HTR-8/SVneo (cell line): ENCODE data around the gene MAML2.

Experiments used
- DNase-seq: peaks from one replicate; pipeline ENCODE4 v3.0.0; 2011; ENCODE audit warnings: low spot score, mixed read lengths; ENCODE audit not compliant: insufficient read length
- FAIRE-seq: peaks from 2 replicates; lab custom pipeline; 2011; peaks lifted over from hg19 to GRCh38; lab: Jason Lieb, UNC

The MAML2 gene

GRCh38 chr11:96114178-96115064 is 228.6 kb downstream of the MAML2 start:
- FAIRE-seq (no peak), DNase-seq (no peak)

GRCh38 chr11:96113193-96113681 is 229.8 kb downstream of the MAML2 start:
- FAIRE-seq (no peak), DNase-seq (no peak)

GRCh38 chr11:96112192-96113128 is 230.5 kb downstream of the MAML2 start:
- FAIRE-seq = no peak
- no peak for DNase-seq

GRCh38 chr11:96111308-96111707 is 231.7 kb downstream of the MAML2 start:
- FAIRE-seq = peak; percentile 51
- DNase-seq = no peak

- no peak for DNase-seq
- no peak for FAIRE-seq
These were observed 232.7 kb downstream of the MAML2 start for GRCh38 chr11:96110302-96110701.

GRCh38 chr11:96109331-96110030 is 233.5 kb downstream of the MAML2 start:
- peak; percentile 4 for FAIRE-seq
- DNase-seq = no peak

GRCh38 chr11:96107143-96107824 is 235.7 kb downstream of the MAML2 start:
- DNase-seq = no peak
- no peak for FAIRE-seq

- FAIRE-seq (no peak), DNase-seq (no peak)
These were observed 236.3 kb downstream of the MAML2 start for GRCh38 chr11:96106645-96107044.

- FAIRE-seq = no peak
- DNase-seq = no peak
These were observed 237.1 kb downstream of the MAML2 start for GRCh38 chr11:96105944-96106343.

GRCh38 chr11:96105197-96105895 is 237.6 kb downstream of the MAML2 start:
- FAIRE-seq (no peak), DNase-seq (no peak)

GRCh38 chr11:96104496-96104895 is 238.5 kb downstream of the MAML2 start:
- no peak for FAIRE-seq
- DNase-seq = no peak

- no peak for FAIRE-seq
- DNase-seq = no peak
These were observed 239.3 kb downstream of the MAML2 start for GRCh38 chr11:96103721-96104120.

GRCh38 chr11:96103102-96103501 is 239.9 kb downstream of the MAML2 start:
- FAIRE-seq = no peak
- no peak for DNase-seq

GRCh38 chr11:96102664-96103078 is 240.3 kb downstream of the MAML2 start:
- FAIRE-seq = no peak
- DNase-seq = peak; percentile 35

GRCh38 chr11:96101146-96101545 is 241.8 kb downstream of the MAML2 start:
- FAIRE-seq (no peak), DNase-seq (no peak)

- FAIRE-seq (no peak), DNase-seq (no peak)
These were observed 244.3 kb downstream of the MAML2 start for GRCh38 chr11:96098511-96099241.

- peak; percentile 72 for FAIRE-seq
- no peak for DNase-seq
These were observed 245.1 kb downstream of the MAML2 start for GRCh38 chr11:96097844-96098421.

GRCh38 chr11:96096360-96096759 is 246.6 kb downstream of the MAML2 start:
- no peak for DNase-seq
- FAIRE-seq = no peak
